ENCODE data around the gene TMEM72. TPM values are rescaled to one million over a fixed set of nuclear protein-coding genes. Genes with fewer than 3 reads are reported as not detected.

Gene TMEM72
- total RNA-seq, 1 donor from 2014 or later = not detected

DNA sequence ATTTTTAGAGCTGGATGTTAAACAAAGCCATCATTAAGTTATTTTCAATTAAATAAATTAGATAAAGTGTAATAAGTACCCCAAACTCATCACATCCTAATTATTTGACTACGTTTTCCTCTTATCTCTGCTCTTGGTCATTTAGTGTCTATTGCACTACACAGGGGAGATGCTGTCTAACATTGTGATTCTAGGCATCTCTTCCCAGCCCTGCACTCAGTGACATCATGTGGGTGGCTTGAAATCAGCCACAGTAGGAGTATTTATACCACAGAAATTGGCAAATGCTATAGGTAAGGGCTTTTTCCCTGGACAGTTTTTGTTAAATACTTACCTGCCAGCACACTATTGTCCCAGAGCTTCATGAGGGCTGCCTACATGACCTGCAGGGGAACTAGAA, 21.3 kb upstream of the TMEM72 start:
- no peak for DNase-seq (ENCODE audit: low spot score)
- H3K27ac Mint-ChIP-seq (ENCODE audit: unreplicated experiment) = no peak overlapping the region
- H3K27me3 Mint-ChIP-seq (ENCODE audit: low read depth) = peaks cover 9% of the 10 kb centered on the region
- TF ChIP-seq, protein P1, sequence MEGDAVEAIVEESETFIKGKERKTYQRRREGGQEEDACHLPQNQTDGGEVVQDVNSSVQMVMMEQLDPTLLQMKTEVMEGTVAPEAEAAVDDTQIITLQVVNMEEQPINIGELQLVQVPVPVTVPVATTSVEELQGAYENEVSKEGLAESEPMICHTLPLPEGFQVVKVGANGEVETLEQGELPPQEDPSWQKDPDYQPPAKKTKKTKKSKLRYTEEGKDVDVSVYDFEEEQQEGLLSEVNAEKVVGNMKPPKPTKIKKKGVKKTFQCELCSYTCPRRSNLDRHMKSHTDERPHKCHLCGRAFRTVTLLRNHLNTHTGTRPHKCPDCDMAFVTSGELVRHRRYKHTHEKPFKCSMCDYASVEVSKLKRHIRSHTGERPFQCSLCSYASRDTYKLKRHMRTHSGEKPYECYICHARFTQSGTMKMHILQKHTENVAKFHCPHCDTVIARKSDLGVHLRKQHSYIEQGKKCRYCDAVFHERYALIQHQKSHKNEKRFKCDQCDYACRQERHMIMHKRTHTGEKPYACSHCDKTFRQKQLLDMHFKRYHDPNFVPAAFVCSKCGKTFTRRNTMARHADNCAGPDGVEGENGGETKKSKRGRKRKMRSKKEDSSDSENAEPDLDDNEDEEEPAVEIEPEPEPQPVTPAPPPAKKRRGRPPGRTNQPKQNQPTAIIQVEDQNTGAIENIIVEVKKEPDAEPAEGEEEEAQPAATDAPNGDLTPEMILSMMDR (IDR thresholded peaks at IDR 0.05) = no peak
- H3K4me1 Mint-ChIP-seq (ENCODE audit: low read depth) = no peaks in the 10 kb centered on the region
- no peaks in the 10 kb centered on the region for H3K9me3 Mint-ChIP-seq (ENCODE audit: low read depth)
- H3K4me3 Mint-ChIP-seq (ENCODE audit: unreplicated experiment) = no peak overlapping the region
- no peaks in the 10 kb centered on the region for H3K36me3 Mint-ChIP-seq (ENCODE audit: low read depth)

DNA sequence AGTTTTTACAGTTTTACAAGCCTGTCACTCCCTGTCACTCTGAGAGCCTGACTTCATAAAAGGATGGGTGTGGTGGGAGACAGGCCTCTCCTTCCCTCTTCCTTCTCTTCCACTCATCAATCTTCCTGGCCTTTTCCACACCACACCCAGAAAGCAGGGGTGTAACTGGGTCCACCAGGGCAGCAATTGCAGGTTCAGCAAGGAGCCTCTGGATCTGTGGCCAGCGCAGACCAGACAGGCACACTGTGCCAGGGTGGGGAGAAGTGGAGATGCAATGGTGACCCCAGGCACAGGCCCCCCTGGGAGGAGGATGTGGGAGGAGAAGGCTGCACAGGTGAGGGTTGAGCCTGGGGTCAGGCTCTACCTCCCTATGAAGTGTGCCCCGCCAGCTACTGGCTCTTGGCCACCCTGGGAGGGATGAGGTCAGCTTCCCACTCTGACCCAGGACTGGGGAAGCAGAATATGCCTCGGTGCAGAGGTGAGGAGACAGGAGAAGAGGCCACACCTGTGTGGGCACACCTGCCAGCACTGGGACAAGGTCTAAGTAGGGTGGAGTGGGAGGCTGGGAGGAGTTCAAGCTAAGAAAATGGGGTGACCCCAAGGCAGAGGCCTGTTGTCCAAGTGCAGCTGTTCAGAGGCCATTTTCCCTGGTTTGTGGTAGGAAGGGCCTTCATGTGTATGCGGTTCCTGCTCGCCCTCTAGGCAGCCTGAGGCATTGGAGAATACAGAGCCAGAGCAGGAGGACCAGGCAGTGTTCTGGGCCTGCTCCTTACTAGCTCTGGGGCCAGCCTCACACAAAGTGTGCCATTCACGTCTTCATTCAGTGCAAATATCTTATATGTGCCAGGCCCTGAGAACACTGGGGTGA, 20.2 kb upstream of the TMEM72 start:
- Mint-ChIP-seq H3K4me1 (ENCODE audit: low read depth) (no peaks in the 10 kb centered on the region), H3K27ac (ENCODE audit: unreplicated experiment) (no peak overlapping the region), H3K4me3 (ENCODE audit: unreplicated experiment) (no peak overlapping the region), H3K27me3 (ENCODE audit: low read depth) (peaks cover 9% of the 10 kb centered on the region), H3K36me3 (ENCODE audit: low read depth) (no peaks in the 10 kb centered on the region), H3K9me3 (ENCODE audit: low read depth) (no peaks in the 10 kb centered on the region)
- TF ChIP-seq, protein P1 (IDR thresholded peaks at IDR 0.05) = no peak
- DNase-seq (ENCODE audit: low spot score) = no peak

DNA sequence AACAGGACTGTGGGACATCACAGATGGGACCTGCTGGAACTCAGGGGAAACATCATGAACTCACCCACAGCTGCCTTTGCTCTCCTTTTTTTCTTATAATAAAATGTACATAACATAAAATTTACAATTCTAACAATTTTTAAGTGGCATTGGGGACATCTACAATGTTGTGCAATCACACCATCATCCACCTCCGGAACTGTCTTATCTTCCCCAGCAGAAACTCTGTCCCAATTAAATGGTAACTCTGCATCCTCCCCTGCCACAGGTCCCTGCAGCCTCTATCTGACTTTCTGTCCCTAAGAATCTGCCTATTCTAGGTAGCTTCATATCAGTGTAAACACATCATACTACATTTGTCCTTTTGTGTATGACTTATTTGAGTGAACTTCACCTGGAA, 19.4 kb upstream of the TMEM72 start:
- DNase-seq (ENCODE audit: low spot score) = no peak
- TF ChIP-seq, protein P1 (IDR thresholded peaks at IDR 0.05) = no peak
- H3K27ac Mint-ChIP-seq (ENCODE audit: unreplicated experiment) = no peak overlapping the region
- H3K4me3 Mint-ChIP-seq (ENCODE audit: unreplicated experiment) = no peak overlapping the region
- H3K9me3 Mint-ChIP-seq (ENCODE audit: low read depth) = no peaks in the 10 kb centered on the region
- no peaks in the 10 kb centered on the region for H3K36me3 Mint-ChIP-seq (ENCODE audit: low read depth)
- no peaks in the 10 kb centered on the region for H3K4me1 Mint-ChIP-seq (ENCODE audit: low read depth)
- H3K27me3 Mint-ChIP-seq (ENCODE audit: low read depth) = peaks cover 9% of the 10 kb centered on the region

DNA sequence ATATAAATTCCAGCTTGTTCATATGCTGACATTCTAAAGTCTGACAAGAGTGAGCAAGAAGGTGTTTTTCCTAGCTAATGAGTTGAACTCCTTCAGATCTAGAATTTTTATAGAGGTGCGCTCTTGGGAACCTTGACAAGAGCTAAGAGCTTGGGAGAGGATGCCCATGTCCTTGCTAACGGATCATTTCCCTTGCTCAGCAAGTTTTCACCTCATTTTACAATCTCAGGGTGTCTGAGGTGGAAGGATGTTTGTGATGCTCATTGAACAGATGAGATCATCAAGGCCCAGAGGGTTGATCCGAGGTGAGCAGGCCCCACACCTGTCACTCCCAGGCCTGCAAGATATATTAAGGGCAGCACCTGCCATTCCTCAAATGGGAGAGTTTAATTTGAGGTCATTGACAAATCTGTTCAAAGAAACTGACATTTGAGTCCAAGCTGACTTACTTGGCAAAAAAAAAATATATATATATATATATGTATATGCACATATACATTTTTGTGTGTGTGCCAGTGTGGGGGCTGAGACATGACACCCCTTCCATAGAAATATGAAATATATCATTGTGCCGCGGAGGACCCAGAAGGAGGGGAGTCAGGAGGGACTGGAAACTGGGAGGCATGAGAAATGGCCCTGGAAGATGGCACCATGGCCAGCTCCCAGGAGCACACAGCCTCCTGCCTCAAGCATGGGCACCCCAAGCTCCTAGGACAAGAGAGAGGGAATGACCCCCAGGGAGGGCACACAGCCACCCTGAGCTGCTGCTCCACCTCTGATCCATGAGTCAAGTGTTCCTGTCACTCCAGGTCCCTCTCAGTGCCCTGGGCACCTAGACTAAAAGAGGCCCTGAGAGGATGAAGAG, 17.3 kb upstream of the TMEM72 start:
- no peak for DNase-seq (ENCODE audit: low spot score)
- Mint-ChIP-seq H3K36me3 (ENCODE audit: low read depth) (no peaks in the 10 kb centered on the region), H3K9me3 (ENCODE audit: low read depth) (no peaks in the 10 kb centered on the region), H3K4me3 (ENCODE audit: unreplicated experiment) (no peak overlapping the region), H3K27me3 (ENCODE audit: low read depth) (peaks cover 9% of the 10 kb centered on the region), H3K27ac (ENCODE audit: unreplicated experiment) (no peak overlapping the region), H3K4me1 (ENCODE audit: low read depth) (no peaks in the 10 kb centered on the region)
- TF ChIP-seq, protein P1 (IDR thresholded peaks at IDR 0.05) = no peak

DNA sequence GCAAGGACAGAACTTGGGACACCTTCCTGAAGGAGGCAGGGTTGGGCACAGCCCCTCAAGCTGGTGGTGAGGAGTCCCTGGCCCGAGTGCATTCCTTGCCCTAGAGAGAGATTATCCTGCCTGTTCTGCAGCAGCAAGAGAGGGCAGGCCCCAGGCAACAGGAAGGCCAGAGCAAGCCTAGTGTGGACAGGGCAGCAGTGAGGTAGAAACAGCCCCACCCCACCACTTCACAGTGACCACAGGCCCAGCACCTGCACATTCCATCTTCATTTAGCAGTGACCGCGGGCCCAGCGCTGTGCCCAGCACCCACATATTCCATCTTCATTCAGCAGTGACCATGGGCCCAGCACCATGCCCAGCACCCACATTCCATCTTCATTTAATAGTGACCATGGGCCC, 16.4 kb upstream of the TMEM72 start:
- Mint-ChIP-seq H3K27me3 (ENCODE audit: low read depth) (peaks cover 9% of the 10 kb centered on the region), H3K9me3 (ENCODE audit: low read depth) (no peaks in the 10 kb centered on the region), H3K36me3 (ENCODE audit: low read depth) (no peaks in the 10 kb centered on the region), H3K4me3 (ENCODE audit: unreplicated experiment) (no peak overlapping the region), H3K4me1 (ENCODE audit: low read depth) (no peaks in the 10 kb centered on the region), H3K27ac (ENCODE audit: unreplicated experiment) (no peak overlapping the region)
- TF ChIP-seq, protein P1 (IDR thresholded peaks at IDR 0.05) = no peak
- DNase-seq (ENCODE audit: low spot score) = no peak
